GM12875 (cell line): ENCODE measurements around the gene COL24A1.

Experiments used
- H3K4me3 ChIP-seq: one replicate; pipeline ENCODE4 v1.5.1; 2011; ENCODE audit warnings: low read depth, low read length, control low read depth
- TF ChIP-seq, protein P1 (sequence below): IDR thresholded peaks from 2 replicates; pipeline ENCODE4 v1.5.1; 2011; ENCODE audit warnings: low read depth, mild to moderate bottlenecking, control low read depth, inconsistent platforms, low read length, moderate library complexity, borderline replicate concordance; ENCODE audit not compliant: insufficient read depth

Gene COL24A1

GRCh38 chr1:86110451-86111129 is 46.0 kb downstream of the COL24A1 start:
- no peak overlapping the region for H3K4me3 ChIP-seq
- TF ChIP-seq, protein P1, sequence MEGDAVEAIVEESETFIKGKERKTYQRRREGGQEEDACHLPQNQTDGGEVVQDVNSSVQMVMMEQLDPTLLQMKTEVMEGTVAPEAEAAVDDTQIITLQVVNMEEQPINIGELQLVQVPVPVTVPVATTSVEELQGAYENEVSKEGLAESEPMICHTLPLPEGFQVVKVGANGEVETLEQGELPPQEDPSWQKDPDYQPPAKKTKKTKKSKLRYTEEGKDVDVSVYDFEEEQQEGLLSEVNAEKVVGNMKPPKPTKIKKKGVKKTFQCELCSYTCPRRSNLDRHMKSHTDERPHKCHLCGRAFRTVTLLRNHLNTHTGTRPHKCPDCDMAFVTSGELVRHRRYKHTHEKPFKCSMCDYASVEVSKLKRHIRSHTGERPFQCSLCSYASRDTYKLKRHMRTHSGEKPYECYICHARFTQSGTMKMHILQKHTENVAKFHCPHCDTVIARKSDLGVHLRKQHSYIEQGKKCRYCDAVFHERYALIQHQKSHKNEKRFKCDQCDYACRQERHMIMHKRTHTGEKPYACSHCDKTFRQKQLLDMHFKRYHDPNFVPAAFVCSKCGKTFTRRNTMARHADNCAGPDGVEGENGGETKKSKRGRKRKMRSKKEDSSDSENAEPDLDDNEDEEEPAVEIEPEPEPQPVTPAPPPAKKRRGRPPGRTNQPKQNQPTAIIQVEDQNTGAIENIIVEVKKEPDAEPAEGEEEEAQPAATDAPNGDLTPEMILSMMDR: no peak

DNA sequence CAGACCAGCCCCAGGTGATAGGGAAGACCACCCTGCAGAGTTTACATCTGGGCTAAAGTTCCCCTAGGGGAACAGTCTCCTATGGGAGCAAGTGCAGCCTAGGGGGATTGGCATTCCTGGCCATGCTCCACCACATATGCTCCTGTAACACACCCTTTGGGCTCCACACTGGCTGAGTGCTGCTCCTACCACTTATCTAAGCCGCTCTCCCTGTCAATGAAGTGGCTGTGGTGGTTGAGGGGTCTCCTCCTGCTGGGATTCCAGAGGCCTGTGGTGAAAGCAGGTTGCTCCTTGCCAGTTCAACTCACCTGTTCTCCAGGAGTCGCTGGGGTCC is 51.1 kb downstream of the COL24A1 start:
- TF ChIP-seq, protein P1: no peak
- no peak overlapping the region for H3K4me3 ChIP-seq

DNA sequence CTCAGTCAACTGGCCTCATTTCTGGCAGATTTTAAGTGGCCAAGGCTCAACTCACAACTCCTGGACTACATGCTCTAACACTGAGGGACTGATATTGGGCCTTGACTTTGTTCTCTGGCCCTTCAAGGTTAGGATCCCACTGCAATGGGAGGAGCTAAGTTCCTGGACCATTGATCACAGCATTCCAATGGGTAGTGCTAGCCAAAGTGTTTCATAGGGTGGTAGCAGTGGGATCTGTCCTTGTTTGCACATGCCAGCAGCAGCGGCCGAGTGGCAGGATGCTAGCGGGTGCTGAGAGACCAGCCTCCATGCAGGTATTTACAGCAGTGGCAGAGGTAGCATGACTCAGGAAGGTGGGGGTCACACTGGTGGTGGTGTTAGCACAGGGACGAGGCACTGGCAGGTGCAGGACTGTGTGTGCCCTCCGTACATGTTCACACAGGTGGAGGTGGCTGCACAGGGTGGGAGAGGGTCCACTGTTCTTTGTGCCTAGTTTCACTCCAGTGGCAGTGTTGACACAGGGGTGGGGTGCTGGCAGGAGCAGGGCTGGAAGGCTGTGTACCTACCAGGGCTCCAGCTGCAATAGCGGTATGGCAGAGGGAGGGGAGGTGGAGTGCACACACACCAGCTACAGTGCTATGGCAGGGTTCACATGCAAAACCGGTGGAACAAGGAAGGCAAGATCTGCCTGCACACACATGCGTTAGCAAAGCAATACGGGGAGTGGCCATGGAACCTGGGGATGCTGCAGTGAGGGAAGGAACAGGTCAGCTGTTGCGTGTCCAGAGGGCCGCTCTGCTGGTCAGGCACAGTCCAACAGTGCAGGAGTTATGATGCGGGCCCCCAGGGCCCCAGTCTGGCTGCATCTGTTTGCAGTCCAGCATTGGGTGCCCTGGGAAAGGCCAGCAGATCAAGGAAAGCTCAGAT is 51.7 kb downstream of the COL24A1 start:
- TF ChIP-seq, protein P1: no peak
- no peak overlapping the region for H3K4me3 ChIP-seq

GRCh38 chr1:86101616-86102015 is 55.0 kb downstream of the COL24A1 start:
- TF ChIP-seq, protein P1: no peak
- no peak overlapping the region for H3K4me3 ChIP-seq

GRCh38 chr1:86100401-86100800 is 56.2 kb downstream of the COL24A1 start:
- H3K4me3 ChIP-seq: no peak overlapping the region
- TF ChIP-seq, protein P1: no peak

GRCh38 chr1:86089765-86090164 is 66.8 kb downstream of the COL24A1 start:
- TF ChIP-seq, protein P1: no peak
- no peak overlapping the region for H3K4me3 ChIP-seq
